Fibroblast of lung (primary cell): Measurements from ENCODE around the gene SCIN.

Experiments used
- CTCF ChIP-seq, 2 donors: IDR thresholded peaks in 1 of 2; conservative IDR thresholded peaks in 1 of 2; 1 replicate in 1 of 2; 2 replicates in 1 of 2; pipeline ENCODE4 v1.5.1; 2011 to 2012; ENCODE audit warnings: low read length in 2 of 2, control low read depth in 1 of 2, inconsistent platforms in 1 of 2, low read depth in 1 of 2, mild to moderate bottlenecking in 1 of 2
- EZH2 ChIP-seq: IDR thresholded peaks from 2 replicates; pipeline ENCODE4 v1.5.1; 2012; ENCODE audit warnings: low read length, control low read depth, mild to moderate bottlenecking; ENCODE audit errors: missing control alignments

GRCh38 chr7:12630513-12630819 lies 59.9 kb downstream of the SCIN start:
- no peak for TF ChIP-seq CTCF (conservative IDR thresholded peaks at IDR 0.05 in 1 of 2, IDR thresholded peaks at IDR 0.05 in 1 of 2; ENCODE audit: low read depth in 1 of 2, low read length in 2 of 2)
- no peak for TF ChIP-seq EZH2
